K562 (cell line): Measurements from ENCODE around the gene HPX. TPM values are rescaled to one million over a fixed set of nuclear protein-coding genes. Genes with fewer than 3 reads are reported as not detected.
A peak's percentile ranks its signal among the peaks of the same experiment; 100 is the strongest.

ENCODE experiments used
- ADNP ChIP-seq: fragments of 200-800 bp; sonication (Bioruptor generic); IDR thresholded peaks from 2 replicates; pipeline ENCODE4 v1.6.1; 2016; ENCODE audit warnings: missing genetic modification characterization, missing compliant biosample characterization
- BRD4 ChIP-seq: fragments of 200-600 bp; sonication (generic); IDR thresholded peaks from 2 replicates; pipeline ENCODE4 v1.6.1; 2017; ENCODE audit warnings: inconsistent platforms
- CBX3 ChIP-seq, 2 experiments: IDR thresholded peaks; 1 replicate in 1 of 2; 2 replicates in 1 of 2; pipeline ENCODE4 v1.6.1; 2012; ENCODE audit warnings: inconsistent platforms in 2 of 2, low read length in 2 of 2, borderline replicate concordance in 1 of 2, control low read depth in 1 of 2
- CREM ChIP-seq: IDR thresholded peaks from 2 replicates; pipeline ENCODE4 v1.6.1; 2014; ENCODE audit warnings: antibody characterized with exemption, low read depth
- FOXK2 ChIP-seq, 2 experiments: fragments of 450-650 bp; IDR thresholded peaks in 1 of 2; conservative IDR thresholded peaks in 1 of 2; 2 replicates each; pipeline ENCODE4 v1.6.1; 2016; ENCODE audit warnings: low read depth in 2 of 2, mild to moderate bottlenecking in 1 of 2
- HDAC3 ChIP-seq: fragments of 450-650 bp; IDR thresholded peaks from 2 replicates; pipeline ENCODE4 v1.6.1; 2018; ENCODE audit warnings: borderline replicate concordance, mild to moderate bottlenecking, moderate library complexity; ENCODE audit not compliant: partially characterized antibody
- HEY1 ChIP-seq: fragments of 250-450 bp; sonication (Bioruptor Pico); IDR thresholded peaks from 2 replicates; pipeline ENCODE4 v1.5.0; 2020; ENCODE audit warnings: mild to moderate bottlenecking, moderate library complexity, borderline replicate concordance
- HMBOX1 ChIP-seq: sonication (generic); IDR thresholded peaks from 2 replicates; pipeline ENCODE4 v1.6.1; 2016
- JUND ChIP-seq, 2 experiments: IDR thresholded peaks; 2 replicates in 1 of 2; 3 replicates in 1 of 2; pipeline ENCODE4 v1.6.1; 2011; ENCODE audit warnings: borderline replicate concordance in 2 of 2, low read depth in 2 of 2, low read length in 2 of 2, improper control_type of control experiment in 1 of 2, missing biosample characterization in 1 of 2, missing genetic modification characterization in 1 of 2, missing genetic modification reagents in 1 of 2
- KDM5B ChIP-seq: fragments of 200-600 bp; sonication (generic); IDR thresholded peaks from 2 replicates; pipeline ENCODE4 v1.6.1; 2012; ENCODE audit warnings: low read depth, mild to moderate bottlenecking, moderate library complexity, low read length, control low read depth, inconsistent platforms; ENCODE audit not compliant: insufficient replicate concordance
- NR2C1 ChIP-seq, 2 experiments: fragments of 450-650 bp; IDR thresholded peaks; 2 replicates each; pipeline ENCODE4 v1.6.1; 2017; ENCODE audit warnings: mild to moderate bottlenecking in 2 of 2, antibody characterized with exemption in 1 of 2, inconsistent platforms in 1 of 2, missing compliant biosample characterization in 1 of 2, missing genetic modification characterization in 1 of 2
- POU5F1 ChIP-seq: fragments of 150-350 bp; IDR thresholded peaks from 2 replicates; pipeline ENCODE4 v1.6.1; 2014; ENCODE audit warnings: borderline replicate concordance, low read length, low read depth, mild to moderate bottlenecking; ENCODE audit not compliant: partially characterized antibody
- TCF3 ChIP-seq: sonication (generic); formaldehyde crosslinking; IDR thresholded peaks from 2 replicates; pipeline ENCODE4 v1.4.0; 2020; ENCODE audit warnings: mild to moderate bottlenecking, missing genetic modification reagents
- ZFPM2 ChIP-seq: fragments of 250-450 bp; sonication (Bioruptor Pico); IDR thresholded peaks from 2 replicates; pipeline ENCODE4 v1.5.1; 2022; ENCODE audit warnings: mild to moderate bottlenecking
- ZNF134 ChIP-seq: fragments of 250-450 bp; sonication (Bioruptor Pico); conservative IDR thresholded peaks from 2 replicates; pipeline ENCODE4 v1.4.0; 2020
- ZNF707 ChIP-seq: fragments of 250-450 bp; sonication (Bioruptor Pico); conservative IDR thresholded peaks from 2 replicates; pipeline ENCODE4 v1.8.0; 2022; ENCODE audit warnings: inconsistent platforms, mild to moderate bottlenecking, moderate library complexity
- polyA plus RNA-seq, 8 experiments: library from polyadenylated mRNA; depleted of rRNA in 4 of 8; stranded (reverse) in 5 of 8; unstranded in 3 of 8; fragments of >200 nt; fragmentation: Nextera tagmentation in 2 of 8; fragmentation: Illumina TruSeq in 1 of 8; extraction: Ambion mirVana in 2 of 8; extraction: Trizol in 1 of 8; gene quantifications; 2 replicates each; pipeline versions ENCODE4 v1.2.1 to v1.2.3, GENCODE V29; 2011 to 2014; ENCODE audit warnings: inconsistent platforms in 1 of 8, missing spikeins in 1 of 8
- total RNA-seq, 7 experiments: library from RNA; depleted of rRNA in 6 of 7; stranded (reverse); fragments of >200 nt in 6 of 7; fragmentation: Illumina TruSeq in 2 of 7; extraction: Trizol in 2 of 7; gene quantifications; 2 replicates each; pipeline versions ENCODE4 v1.2.1 to v1.2.3, GENCODE V29; 2011 to 2021; ENCODE audit warnings: low replicate concordance in 1 of 7
- TF ChIP-seq, protein P1 (sequence below): IDR thresholded peaks from 2 replicates; pipeline ENCODE4 v1.6.1; 2016; ENCODE audit warnings: missing genetic modification characterization, missing compliant biosample characterization
- TF ChIP-seq, protein P2 (sequence below), 3 experiments: fragments of 200-800 bp in 1 of 3; fragments of 250-450 bp in 1 of 3; fragments of 450-650 bp in 1 of 3; sonication (Bioruptor Pico) in 1 of 3; sonication (Bioruptor generic) in 1 of 3; formaldehyde crosslinking in 1 of 3; IDR thresholded peaks; 2 replicates each; pipeline versions ENCODE4 v1.6.1 to v1.8.0; 2016 to 2022; ENCODE audit warnings: mild to moderate bottlenecking in 2 of 3, missing genetic modification characterization in 2 of 3, missing compliant biosample characterization in 1 of 3, moderate library complexity in 1 of 3

HPX gene
- total and polyA plus RNA-seq, 9 of the 15 experiments (the other 6 are each of a cell fraction or from before 2014, with no cell fraction given) = 0.12 to 1.2 (median 0.49) TPM; not detected in 1

DNA sequence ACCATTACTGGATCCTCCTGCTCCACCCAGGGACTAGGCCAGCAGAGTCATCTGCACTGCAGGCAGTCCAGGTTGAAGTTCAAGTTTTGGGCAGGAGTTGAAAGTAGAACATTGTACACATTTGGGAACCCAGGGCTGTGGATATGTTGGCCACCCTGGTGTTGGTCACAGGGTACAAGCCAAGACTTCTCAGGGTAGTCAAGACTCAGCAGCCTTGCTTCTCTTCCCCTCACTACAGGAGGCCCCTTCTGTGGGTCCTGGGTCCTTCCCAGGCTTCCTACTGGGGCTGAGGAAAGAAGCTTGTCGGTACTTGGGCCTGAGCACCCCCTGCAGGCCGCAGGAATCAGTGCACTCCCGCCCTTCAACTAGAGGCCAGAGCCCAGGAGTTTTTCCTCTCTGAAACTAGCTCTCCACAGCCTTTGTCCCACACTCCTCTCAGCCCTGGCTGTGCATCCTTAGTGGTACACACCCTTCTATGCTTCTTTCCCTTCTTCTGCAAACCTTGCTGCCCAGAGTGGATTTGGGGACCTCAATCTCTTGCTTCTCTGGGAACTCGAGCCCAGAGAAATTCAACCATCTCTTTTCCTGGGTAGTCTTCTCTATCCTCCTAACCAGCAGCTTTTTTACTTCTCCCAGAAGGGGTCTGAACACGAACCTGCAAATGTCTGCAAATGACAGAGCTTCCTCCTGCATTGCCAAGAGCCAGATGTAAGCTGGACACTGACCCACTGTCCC, 2.6 kb upstream of the HPX start (continued):
- no peak for TF ChIP-seq TCF3 (CRISPR knock-in tag)
- no peak for TF ChIP-seq NR2C1 (IDR thresholded peaks at IDR 0.05)
- no peak for TF ChIP-seq NR2C1 (tag; IDR thresholded peaks at IDR 0.05)
- TF ChIP-seq, protein P1, sequence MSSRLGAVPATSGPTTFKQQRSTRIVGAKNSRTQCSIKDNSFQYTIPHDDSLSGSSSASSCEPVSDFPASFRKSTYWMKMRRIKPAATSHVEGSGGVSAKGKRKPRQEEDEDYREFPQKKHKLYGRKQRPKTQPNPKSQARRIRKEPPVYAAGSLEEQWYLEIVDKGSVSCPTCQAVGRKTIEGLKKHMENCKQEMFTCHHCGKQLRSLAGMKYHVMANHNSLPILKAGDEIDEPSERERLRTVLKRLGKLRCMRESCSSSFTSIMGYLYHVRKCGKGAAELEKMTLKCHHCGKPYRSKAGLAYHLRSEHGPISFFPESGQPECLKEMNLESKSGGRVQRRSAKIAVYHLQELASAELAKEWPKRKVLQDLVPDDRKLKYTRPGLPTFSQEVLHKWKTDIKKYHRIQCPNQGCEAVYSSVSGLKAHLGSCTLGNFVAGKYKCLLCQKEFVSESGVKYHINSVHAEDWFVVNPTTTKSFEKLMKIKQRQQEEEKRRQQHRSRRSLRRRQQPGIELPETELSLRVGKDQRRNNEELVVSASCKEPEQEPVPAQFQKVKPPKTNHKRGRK (tag) = no peak
- no peak for TF ChIP-seq ADNP
- no peak for TF ChIP-seq CBX3 (IDR thresholded peaks at IDR 0.05; ENCODE audit: borderline replicate concordance in 1 of 2, low read length in 2 of 2)
- peak; percentile 24; the same call in 1 of the 2 replicates for TF ChIP-seq JUND (IDR thresholded peaks at IDR 0.05; ENCODE audit: borderline replicate concordance, low read depth, low read length)
- no peak for TF ChIP-seq JUND (tag; IDR thresholded peaks at IDR 0.05; ENCODE audit: borderline replicate concordance, low read depth, low read length)
- no peak for TF ChIP-seq FOXK2 (conservative IDR thresholded peaks at IDR 0.05 in 1 of 2, IDR thresholded peaks at IDR 0.05 in 1 of 2; ENCODE audit: low read depth in 2 of 2)
- TF ChIP-seq ZFPM2 (CRISPR knock-in tag) = no peak
- no peak for TF ChIP-seq POU5F1
- 0 out of 2 replicates have a peak, but pooled peaks have one; percentile 17 for TF ChIP-seq CREM
- TF ChIP-seq ZNF707 (CRISPR knock-in tag) = no peak
- TF ChIP-seq, protein P2, sequence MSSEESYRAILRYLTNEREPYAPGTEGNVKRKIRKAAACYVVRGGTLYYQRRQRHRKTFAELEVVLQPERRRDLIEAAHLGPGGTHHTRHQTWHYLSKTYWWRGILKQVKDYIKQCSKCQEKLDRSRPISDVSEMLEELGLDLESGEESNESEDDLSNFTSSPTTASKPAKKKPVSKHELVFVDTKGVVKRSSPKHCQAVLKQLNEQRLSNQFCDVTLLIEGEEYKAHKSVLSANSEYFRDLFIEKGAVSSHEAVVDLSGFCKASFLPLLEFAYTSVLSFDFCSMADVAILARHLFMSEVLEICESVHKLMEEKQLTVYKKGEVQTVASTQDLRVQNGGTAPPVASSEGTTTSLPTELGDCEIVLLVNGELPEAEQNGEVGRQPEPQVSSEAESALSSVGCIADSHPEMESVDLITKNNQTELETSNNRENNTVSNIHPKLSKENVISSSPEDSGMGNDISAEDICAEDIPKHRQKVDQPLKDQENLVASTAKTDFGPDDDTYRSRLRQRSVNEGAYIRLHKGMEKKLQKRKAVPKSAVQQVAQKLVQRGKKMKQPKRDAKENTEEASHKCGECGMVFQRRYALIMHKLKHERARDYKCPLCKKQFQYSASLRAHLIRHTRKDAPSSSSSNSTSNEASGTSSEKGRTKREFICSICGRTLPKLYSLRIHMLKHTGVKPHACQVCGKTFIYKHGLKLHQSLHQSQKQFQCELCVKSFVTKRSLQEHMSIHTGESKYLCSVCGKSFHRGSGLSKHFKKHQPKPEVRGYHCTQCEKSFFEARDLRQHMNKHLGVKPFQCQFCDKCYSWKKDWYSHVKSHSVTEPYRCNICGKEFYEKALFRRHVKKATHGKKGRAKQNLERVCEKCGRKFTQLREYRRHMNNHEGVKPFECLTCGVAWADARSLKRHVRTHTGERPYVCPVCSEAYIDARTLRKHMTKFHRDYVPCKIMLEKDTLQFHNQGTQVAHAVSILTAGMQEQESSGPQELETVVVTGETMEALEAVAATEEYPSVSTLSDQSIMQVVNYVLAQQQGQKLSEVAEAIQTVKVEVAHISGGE (CRISPR knock-in tag; IDR thresholded peaks at IDR 0.05) = no peak
- no peak for TF ChIP-seq BRD4
- TF ChIP-seq HDAC3 = no peak
- TF ChIP-seq HMBOX1 = no peak
- TF ChIP-seq HEY1 (CRISPR knock-in tag) = no peak
- TF ChIP-seq KDM5B = no peak
- no peak for TF ChIP-seq ZNF134 (CRISPR knock-in tag)
